Measurements from ENCODE around the gene EFCAB11.
"Not testable (repeated sequence)": the region's sequence is repeated elsewhere in the genome, so short reads cannot be mapped to it uniquely, and the experiment has no call there.

The EFCAB11 gene

GRCh38 chr14:89911010-89911919, 43.3 kb downstream of the EFCAB11 start:
- no peak for DNase-seq (ENCODE audit: low read depth in 3 of 3)

GRCh38 chr14:89910691-89911009, 43.9 kb downstream of the EFCAB11 start:
- DNase-seq (ENCODE audit: low read depth in 3 of 3), result no peak

- no peak for DNase-seq (ENCODE audit: low read depth in 3 of 3)
These were observed 44.9 kb downstream of the EFCAB11 start for GRCh38 chr14:89909586-89909985.

GRCh38 chr14:89908712-89909450, 45.6 kb downstream of the EFCAB11 start:
- DNase-seq (ENCODE audit: low read depth in 3 of 3), result no peak

- no peak for DNase-seq (ENCODE audit: low read depth in 3 of 3)
These were observed 46.9 kb downstream of the EFCAB11 start for GRCh38 chr14:89907655-89908054.

- no peak for DNase-seq (ENCODE audit: low read depth in 3 of 3)
These were observed 48.5 kb downstream of the EFCAB11 start for GRCh38 chr14:89906000-89906399.

GRCh38 chr14:89903340-89903952, 51.1 kb downstream of the EFCAB11 start:
- no peak for DNase-seq (ENCODE audit: low read depth in 3 of 3)

GRCh38 chr14:89902881-89903280, 51.6 kb downstream of the EFCAB11 start:
- DNase-seq (ENCODE audit: low read depth in 3 of 3), result no peak

GRCh38 chr14:89900802-89901201, 53.7 kb downstream of the EFCAB11 start:
- no peak for DNase-seq (ENCODE audit: low read depth in 3 of 3)

GRCh38 chr14:89899917-89900663, 54.4 kb downstream of the EFCAB11 start:
- no peak for DNase-seq (ENCODE audit: low read depth in 3 of 3)

GRCh38 chr14:89899291-89899690, 55.2 kb downstream of the EFCAB11 start:
- DNase-seq (ENCODE audit: low read depth in 3 of 3), result no peak

GRCh38 chr14:89893388-89893787, 61.1 kb downstream of the EFCAB11 start:
- not testable (repeated sequence) for DNase-seq (ENCODE audit: low read depth in 3 of 3)

GRCh38 chr14:89892953-89893352, 61.6 kb downstream of the EFCAB11 start:
- DNase-seq (ENCODE audit: low read depth in 3 of 3), result no peak

- not testable (repeated sequence) for DNase-seq (ENCODE audit: low read depth in 3 of 3)
These were observed 62.8 kb downstream of the EFCAB11 start for GRCh38 chr14:89891721-89892120.

- no peak for DNase-seq (ENCODE audit: low read depth in 3 of 3)
These were observed 63.5 kb downstream of the EFCAB11 start for GRCh38 chr14:89891055-89891454.

- DNase-seq (ENCODE audit: low read depth in 3 of 3), result no peak
These were observed 63.9 kb downstream of the EFCAB11 start for GRCh38 chr14:89890589-89890988.

GRCh38 chr14:89889626-89890025, 64.9 kb downstream of the EFCAB11 start:
- no peak for DNase-seq (ENCODE audit: low read depth in 3 of 3)

- no peak for DNase-seq (ENCODE audit: low read depth in 3 of 3)
These were observed 69.8 kb downstream of the EFCAB11 start for GRCh38 chr14:89884761-89885160.

GRCh38 chr14:89881839-89882238, 72.7 kb downstream of the EFCAB11 start:
- DNase-seq (ENCODE audit: low read depth in 3 of 3), result no peak

GRCh38 chr14:89874091-89874490, 80.4 kb downstream of the EFCAB11 start:
- DNase-seq (ENCODE audit: low read depth in 3 of 3), result not testable (repeated sequence)

GRCh38 chr14:89870316-89870715, 84.2 kb downstream of the EFCAB11 start:
- DNase-seq (ENCODE audit: low read depth in 3 of 3), result no peak

- DNase-seq (ENCODE audit: low read depth in 3 of 3), result no peak
These were observed 84.9 kb downstream of the EFCAB11 start for GRCh38 chr14:89869606-89870005.
